Measurements from ENCODE around the gene TBCK.

- TF ChIP-seq CTCF (IDR thresholded peaks at IDR 0.05) (no peak), POLR2A (IDR thresholded peaks at IDR 0.05) (no peak), EP300 (IDR thresholded peaks at IDR 0.05) (no peak)
Observed at GRCh38 chr4:106080376-106080775, 235.6 kb downstream of the TBCK start.
